Stimulated activated CD8-positive, alpha-beta memory T cell treated with anti-CD3 and anti-CD28 coated beads, Interleukin-7, amount 100 ng/mL, for 4 hours (primary cell): ENCODE measurements around the gene PIP5K1C.

Experiments used
- DNase-seq, 2 donors: peaks; one replicate each; pipeline ENCODE4 v3.0.0-alpha.2; 2020; ENCODE audit warnings: low read depth in 2 of 2

The PIP5K1C gene

DNA sequence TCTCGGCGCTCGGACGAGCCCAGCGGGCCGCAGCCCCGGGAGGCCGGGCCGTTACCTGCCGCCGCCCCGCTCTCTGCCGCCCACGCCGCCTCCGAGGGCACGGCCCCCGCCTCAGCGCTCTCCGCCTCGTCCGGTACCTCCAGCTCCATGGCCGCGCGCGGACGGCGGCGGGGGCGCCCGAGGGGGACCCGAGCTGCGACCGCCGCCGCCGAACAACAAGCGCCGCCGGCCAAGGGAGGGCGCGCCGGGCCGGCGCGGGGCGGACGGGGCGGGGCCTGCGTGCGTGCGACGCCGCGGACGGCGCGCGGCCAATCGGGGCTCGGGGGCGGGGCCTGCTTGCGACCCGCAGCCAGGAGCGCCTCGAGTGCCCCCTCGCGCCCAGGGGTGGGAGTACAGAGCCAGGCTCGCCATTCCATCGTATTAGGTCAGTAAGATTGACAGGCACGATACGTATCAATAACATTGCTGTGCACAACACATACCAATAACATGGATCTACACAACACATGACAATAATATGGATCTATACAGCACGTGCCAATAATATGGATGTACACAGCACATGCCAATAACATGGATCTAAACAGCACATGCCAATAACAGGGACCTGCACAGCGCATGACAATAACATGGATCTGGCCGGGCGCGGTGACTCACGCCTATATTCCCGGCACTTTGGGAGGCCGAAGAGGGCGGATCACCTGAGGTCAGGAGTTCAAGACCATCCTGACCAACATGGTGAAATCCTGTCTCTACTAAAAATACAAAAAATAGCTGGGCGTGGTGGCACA is at the start of gene PIP5K1C:
PIP5K1C (minus strand) TSS at position 227 of the 791 bp plus-strand sequence; CDS start at position 149, 78 bp downstream.
- peak; percentile 77 to 89 for DNase-seq

GRCh38 chr19:3748965-3749364 is 48.7 kb upstream of the PIP5K1C start:
- no peak for DNase-seq

DNA sequence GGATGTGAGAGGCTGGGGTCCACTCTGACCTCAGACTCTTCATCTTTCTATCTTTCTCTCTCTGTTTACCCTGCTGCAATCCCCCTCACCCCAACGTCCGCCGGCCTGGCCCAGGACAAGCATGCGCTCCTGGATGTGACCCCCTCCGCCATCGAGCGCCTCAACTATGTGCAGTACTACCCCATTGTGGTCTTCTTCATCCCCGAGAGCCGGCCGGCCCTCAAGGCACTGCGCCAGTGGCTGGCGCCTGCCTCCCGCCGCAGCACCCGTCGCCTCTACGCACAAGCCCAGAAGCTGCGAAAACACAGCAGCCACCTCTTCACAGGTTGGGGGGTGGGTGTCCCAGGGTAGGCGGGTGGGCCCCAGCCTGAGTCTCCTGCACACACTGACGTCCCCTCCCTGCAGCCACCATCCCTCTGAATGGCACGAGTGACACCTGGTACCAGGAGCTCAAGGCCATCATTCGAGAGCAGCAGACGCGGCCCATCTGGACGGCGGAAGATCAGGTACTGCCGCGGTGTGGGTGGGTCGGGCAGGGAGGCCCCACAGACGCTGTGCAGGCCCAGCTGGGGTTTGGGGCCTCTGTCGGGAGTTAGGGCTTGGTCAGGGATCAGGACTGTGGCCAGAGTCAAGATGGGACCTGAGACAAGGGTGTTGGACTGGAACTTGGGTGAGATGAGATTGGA is 46.2 kb upstream of the PIP5K1C start:
- DNase-seq: no peak

DNA sequence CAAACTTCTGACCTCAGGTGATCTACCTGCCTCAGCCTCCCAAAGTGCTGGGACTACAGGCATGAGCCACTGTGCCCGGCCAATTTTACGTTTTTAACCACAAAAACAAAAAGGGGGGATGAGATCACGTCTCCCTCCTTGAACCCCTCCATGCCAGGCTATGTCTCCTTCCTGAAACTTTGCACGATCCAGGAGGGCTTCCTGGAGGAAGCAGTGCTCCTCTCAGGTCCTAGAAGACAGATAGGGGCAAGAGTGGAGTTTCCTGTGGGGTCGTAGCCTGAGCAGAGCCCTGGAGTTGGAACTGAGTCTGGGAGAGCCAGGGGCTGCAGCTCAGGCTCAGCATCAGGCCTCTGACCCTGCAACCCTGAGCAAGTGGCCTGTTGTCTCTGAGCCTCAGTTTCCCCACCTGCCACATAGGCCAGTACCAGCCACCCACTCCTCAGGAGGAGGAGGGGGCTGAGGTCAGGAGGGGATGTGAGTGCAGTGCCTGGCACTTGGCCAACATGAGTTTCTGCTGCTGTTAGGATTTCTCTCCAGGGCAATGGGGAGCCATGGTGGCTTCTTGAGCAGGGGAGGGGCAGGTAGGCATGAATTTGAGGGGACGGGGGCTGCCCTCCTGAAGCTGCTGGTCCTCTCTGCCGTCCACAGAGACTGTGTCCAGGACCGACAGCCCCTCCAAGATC is 45.2 kb upstream of the PIP5K1C start:
- no peak for DNase-seq

- DNase-seq: no peak
Observed at GRCh38 chr19:3743486-3743885, 43.2 kb upstream of the PIP5K1C start.

GRCh38 chr19:3740431-3740830 is 40.2 kb upstream of the PIP5K1C start:
- DNase-seq: no peak

- DNase-seq: no peak
Observed at GRCh38 chr19:3738477-3739220, 38.4 kb upstream of the PIP5K1C start.

- DNase-seq: no peak
Observed at GRCh38 chr19:3737487-3738205, 37.4 kb upstream of the PIP5K1C start.

GRCh38 chr19:3736106-3736724 is 35.9 kb upstream of the PIP5K1C start:
- DNase-seq: no peak

DNA sequence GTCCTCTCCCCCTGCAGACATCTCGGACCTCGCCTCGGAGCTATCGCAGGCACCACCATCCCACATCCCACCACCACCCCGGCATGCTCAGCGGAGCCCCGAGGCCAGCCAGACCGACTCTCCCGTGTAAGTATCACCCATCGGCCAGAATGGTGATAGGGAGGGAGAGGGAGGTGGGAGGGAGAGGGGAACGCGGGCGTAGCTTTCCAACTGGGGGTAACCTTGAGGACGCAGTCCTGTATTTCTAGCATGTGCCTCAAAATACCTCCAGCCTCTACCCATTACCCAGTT is 34.0 kb upstream of the PIP5K1C start:
- DNase-seq: no peak

GRCh38 chr19:3733549-3734309 is 33.5 kb upstream of the PIP5K1C start:
- DNase-seq: no peak

GRCh38 chr19:3732108-3732507 is 31.8 kb upstream of the PIP5K1C start:
- no peak for DNase-seq

DNA sequence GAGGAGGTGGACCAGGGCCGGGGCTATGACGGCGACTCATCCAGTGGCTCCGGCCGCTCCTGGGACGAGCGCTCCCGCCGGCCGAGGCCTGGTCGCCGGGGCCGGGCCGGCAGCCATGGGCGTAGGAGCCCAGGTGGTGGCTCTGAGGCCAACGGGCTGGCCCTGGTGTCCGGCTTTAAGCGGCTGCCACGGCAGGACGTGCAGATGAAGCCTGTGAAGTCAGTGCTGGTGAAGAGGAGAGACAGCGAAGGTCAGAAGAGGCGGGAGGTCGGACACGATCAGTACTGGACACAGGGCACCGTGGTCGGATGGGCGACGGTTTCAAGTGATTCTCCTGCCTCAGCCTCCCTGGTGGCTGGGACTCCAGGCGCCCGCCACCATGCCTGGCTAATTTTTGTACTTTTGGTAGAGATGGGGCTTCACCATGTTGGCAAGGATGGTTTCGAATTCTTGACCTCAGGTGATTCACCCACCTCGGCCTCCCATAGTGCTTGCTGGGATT is 30.2 kb upstream of the PIP5K1C start:
- no peak for DNase-seq

- no peak for DNase-seq
Observed at GRCh38 chr19:3725640-3726310, 25.5 kb upstream of the PIP5K1C start.

GRCh38 chr19:3725121-3725520 is 24.9 kb upstream of the PIP5K1C start:
- no peak for DNase-seq

DNA sequence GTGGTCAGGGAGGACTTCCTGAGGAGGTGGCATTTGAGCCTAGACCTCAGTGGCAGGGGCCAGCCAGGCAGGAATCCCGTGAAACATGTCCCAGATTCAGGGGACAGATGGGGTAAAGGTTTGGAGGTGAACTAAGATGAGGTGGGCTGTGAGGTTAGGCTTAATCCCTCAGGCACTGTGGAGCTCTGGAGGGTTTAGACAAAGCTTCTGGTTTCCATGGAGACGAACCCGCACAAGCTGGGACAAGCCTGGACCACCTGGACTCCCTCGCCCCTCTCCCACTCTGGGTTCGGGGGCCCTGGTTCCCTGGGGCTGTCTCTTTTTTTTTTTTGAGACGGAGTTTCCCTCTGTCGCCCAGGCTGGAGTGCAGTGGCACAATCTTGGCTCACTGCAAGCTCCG is 23.6 kb upstream of the PIP5K1C start:
- DNase-seq: no peak

DNA sequence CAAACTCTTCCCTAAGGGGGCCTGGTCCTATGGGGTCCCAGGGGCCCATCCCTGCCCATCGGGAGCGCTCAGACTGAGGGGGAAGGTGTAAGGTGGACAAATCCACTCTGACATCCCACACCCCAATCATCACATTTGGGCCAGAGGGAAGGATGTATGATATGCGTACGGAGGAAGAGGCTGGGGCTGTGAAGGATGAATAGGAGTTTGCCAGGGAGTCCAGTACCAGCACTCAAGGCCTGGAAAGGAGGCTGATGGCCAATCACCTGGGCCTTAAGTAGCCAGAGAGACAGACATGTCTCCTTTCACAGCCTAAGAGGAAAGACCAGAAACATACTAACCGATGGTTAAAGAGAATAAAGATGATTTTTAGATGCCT is 22.8 kb upstream of the PIP5K1C start:
- DNase-seq: no peak

DNA sequence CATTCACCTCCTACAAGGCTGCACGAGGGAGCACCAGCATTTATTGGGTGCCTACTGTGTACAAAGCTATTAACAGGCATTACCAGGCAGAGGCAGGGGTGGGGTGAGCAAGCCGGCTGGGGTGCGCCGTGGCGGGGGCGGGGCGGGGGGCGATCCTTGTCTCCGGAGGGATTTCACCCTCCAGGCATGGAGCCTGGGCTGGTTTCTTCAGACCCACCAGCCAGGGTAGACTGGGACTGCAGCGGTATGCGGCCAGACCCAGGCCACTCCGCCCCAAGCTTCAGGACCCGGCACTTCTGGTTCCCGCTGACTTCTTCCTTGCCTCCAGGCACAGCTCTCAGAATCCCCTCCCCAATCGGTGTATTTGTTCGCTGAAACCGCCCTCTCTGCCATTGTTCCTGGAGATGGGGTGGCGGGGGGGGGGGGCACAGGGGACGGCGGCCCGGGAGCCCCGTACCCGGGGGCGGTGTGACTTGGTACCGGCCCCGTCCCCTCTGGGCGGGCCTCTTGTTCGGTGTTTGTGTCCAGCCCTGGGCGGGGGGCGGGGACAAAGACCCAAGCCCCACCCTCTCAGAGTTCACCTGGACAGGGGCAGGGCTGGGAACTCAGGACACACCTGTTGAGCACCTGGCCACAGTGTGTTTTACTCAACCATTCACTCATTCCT is 22.3 kb upstream of the PIP5K1C start:
- DNase-seq: no peak

DNA sequence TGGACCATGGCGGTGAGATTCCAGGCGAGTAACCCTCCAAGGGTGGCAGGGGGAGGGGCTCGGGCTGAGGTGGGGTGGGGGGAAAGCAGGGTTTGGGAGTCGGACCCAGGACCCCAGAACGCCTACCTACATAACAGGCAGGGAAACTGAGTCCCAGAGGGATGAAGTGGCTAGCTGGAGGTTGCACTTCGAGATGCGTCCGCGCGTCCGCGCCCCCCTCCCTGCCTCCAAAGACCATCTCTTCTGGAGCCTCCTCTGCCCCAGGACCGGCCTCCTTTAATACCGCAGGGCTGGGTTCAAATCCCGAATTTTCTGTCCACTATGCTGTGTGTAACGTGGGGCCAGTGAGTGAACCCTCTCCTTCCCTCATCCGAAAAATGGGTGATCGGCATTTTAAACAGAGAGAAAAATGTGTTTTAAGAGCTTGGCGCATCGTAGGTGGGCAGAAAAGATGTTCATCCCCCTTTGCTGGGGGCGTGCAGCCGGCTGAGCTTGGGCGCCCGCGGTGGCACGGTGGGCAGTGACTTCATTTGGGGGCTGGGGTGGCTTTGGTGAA is 21.7 kb upstream of the PIP5K1C start:
- DNase-seq: no peak
